Activated CD4-positive, alpha-beta T cell treated with anti-CD3 and anti-CD28 coated beads, Interleukin-2, amount 10 ng/mL, durations not matched to agents 24 days and 14 days (primary cell): ENCODE measurements around the gene SLC12A2. TPM values are rescaled to one million over a fixed set of nuclear protein-coding genes. Genes with fewer than 3 reads are reported as not detected.

Experiments used
- DNase-seq: peaks from one replicate; pipeline ENCODE4 v3.0.0; 2022
- H3K27ac Mint-ChIP-seq: one replicate; pipeline ENCODE4 v1.8.0; 2022; ENCODE audit warnings: mild to moderate bottlenecking, mixed read lengths
- H3K27me3 Mint-ChIP-seq: one replicate; pipeline ENCODE4 v1.8.0; 2022; ENCODE audit warnings: mixed read lengths
- H3K36me3 Mint-ChIP-seq: one replicate; pipeline ENCODE4 v1.8.0; 2022; ENCODE audit warnings: low read depth, mild to moderate bottlenecking, mixed read lengths
- H3K4me1 Mint-ChIP-seq: one replicate; pipeline ENCODE4 v1.8.0; 2021; ENCODE audit warnings: mixed read lengths
- H3K4me3 Mint-ChIP-seq: one replicate; pipeline ENCODE4 v1.8.0; 2022; ENCODE audit warnings: mild to moderate bottlenecking, moderate library complexity, mixed read lengths
- H3K9me3 Mint-ChIP-seq: one replicate; pipeline ENCODE4 v1.8.0; 2021; ENCODE audit warnings: mixed read lengths
- intact Hi-C: fragments of 100-400 bp; cut with micrococcal nuclease; formaldehyde crosslinking; loops from one replicate; pipeline ENCODE4 v1.15.1; 2023
- total RNA-seq: library from RNA; stranded (reverse); gene quantifications from 2 replicates; pipeline ENCODE4 v1.2.3, GENCODE V29; 2022

Gene SLC12A2
- total RNA-seq, 1 donor from 2014 or later = 24.4 TPM

GRCh38 chr5:128234928-128235641, 151.5 kb downstream of the SLC12A2 start:
- Mint-ChIP-seq H3K36me3 (no peaks in the 10 kb centered on the region), H3K4me1 (no peaks in the 10 kb centered on the region), H3K27ac (no peak overlapping the region), H3K9me3 (no peaks in the 10 kb centered on the region), H3K27me3 (peaks cover 4% of the 10 kb centered on the region), H3K4me3 (no peak overlapping the region)
- intact Hi-C loops = no loop called here
- no peak for DNase-seq

- DNase-seq = no peak
- Mint-ChIP-seq H3K27me3 (peaks cover 4% of the 10 kb centered on the region), H3K9me3 (no peaks in the 10 kb centered on the region), H3K36me3 (no peaks in the 10 kb centered on the region), H3K4me1 (no peaks in the 10 kb centered on the region), H3K27ac (no peak overlapping the region), H3K4me3 (no peak overlapping the region)
- intact Hi-C loops = no loop called here
Observed at GRCh38 chr5:128236334-128236733, 152.8 kb downstream of the SLC12A2 start.

GRCh38 chr5:128237000-128237399, 153.4 kb downstream of the SLC12A2 start:
- Mint-ChIP-seq H3K4me1 (no peaks in the 10 kb centered on the region), H3K27ac (no peak overlapping the region), H3K27me3 (peaks cover 2% of the 10 kb centered on the region), H3K4me3 (no peak overlapping the region), H3K9me3 (no peaks in the 10 kb centered on the region), H3K36me3 (no peaks in the 10 kb centered on the region)
- no peak for DNase-seq
- intact Hi-C loops = no loop called here

GRCh38 chr5:128237546-128237945, 154.0 kb downstream of the SLC12A2 start:
- intact Hi-C loops = no loop called here
- no peaks in the 10 kb centered on the region for H3K9me3 Mint-ChIP-seq
- no peak overlapping the region for H3K4me3 Mint-ChIP-seq
- peaks cover 2% of the 10 kb centered on the region for H3K27me3 Mint-ChIP-seq
- no peaks in the 10 kb centered on the region for H3K36me3 Mint-ChIP-seq
- no peak for DNase-seq
- H3K4me1 Mint-ChIP-seq = no peaks in the 10 kb centered on the region
- no peak overlapping the region for H3K27ac Mint-ChIP-seq
